Brain microvascular endothelial cell (primary cell): ENCODE results near the gene USP15.
"Not testable (repeated sequence)": the region's sequence is repeated elsewhere in the genome, so short reads cannot be mapped to it uniquely, and the experiment has no call there.

Experiments used
- DNase-seq: peaks from one replicate; pipeline ENCODE4 v3.0.0-alpha.2; 2020
- H3K27ac ChIP-seq: fragments of 250-450 bp; sonication (Bioruptor Pico); 2 replicates; pipeline ENCODE4 v1.5.1; 2020; ENCODE audit warnings: mild to moderate bottlenecking, moderate library complexity
- H3K27me3 ChIP-seq: fragments of 250-450 bp; sonication (Bioruptor Pico); replicated peaks from 2 replicates; pipeline ENCODE4 v1.5.1; 2020; ENCODE audit warnings: mild to moderate bottlenecking
- H3K36me3 ChIP-seq: fragments of 250-450 bp; sonication (Bioruptor Pico); replicated peaks from 2 replicates; pipeline ENCODE4 v1.5.1; 2020; ENCODE audit warnings: mild to moderate bottlenecking
- H3K4me3 ChIP-seq: 2 replicates; pipeline ENCODE4 v1.5.1; 2011; ENCODE audit warnings: low read depth, mild to moderate bottlenecking, control low read depth, low read length, moderate library complexity
- CTCF ChIP-seq: IDR thresholded peaks from 2 replicates; pipeline ENCODE4 v1.5.1; 2011; ENCODE audit warnings: low read depth, mild to moderate bottlenecking, moderate library complexity, low read length, control low read depth, inconsistent platforms; ENCODE audit errors: missing control alignments
- in situ Hi-C: cut with HindIII; loops from 2 replicates; pipeline ENCODE4 v1.10.0; 2017; ENCODE audit warnings: low sequenced_read_pairs, low pct_ligation_motif_present

The USP15 gene

GRCh38 chr12:62458626-62459025 lies 198.4 kb downstream of the USP15 start:
- DNase-seq = no peak
- Histone ChIP-seq H3K27ac (no peak overlapping the region), H3K4me3 (no peak overlapping the region), H3K36me3 (no peaks in the 10 kb centered on the region), H3K27me3 (no peaks in the 10 kb centered on the region)
- TF ChIP-seq CTCF = no peak
- in situ Hi-C loops = no loop called here

DNA sequence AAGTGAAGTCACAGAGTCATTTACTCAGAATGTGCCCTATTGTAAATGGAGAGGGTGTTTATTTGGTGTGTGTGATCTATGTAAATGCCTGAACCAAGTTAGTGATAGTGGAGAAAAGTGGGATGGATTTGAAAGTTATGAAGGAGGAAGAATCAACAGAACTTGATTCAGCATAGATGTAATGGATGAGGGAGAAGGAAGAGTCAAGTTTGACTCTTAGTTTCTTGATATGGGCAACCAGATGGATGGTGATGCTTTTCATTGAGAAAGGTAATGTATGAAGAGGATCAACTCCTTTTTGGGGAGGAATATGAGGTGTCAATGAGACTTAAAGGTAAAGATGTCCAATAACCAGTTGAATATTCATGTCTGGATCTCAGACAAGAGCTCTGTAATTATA lies 199.8 kb downstream of the USP15 start:
- no peak for DNase-seq
- in situ Hi-C loops = no loop called here
- no peak overlapping the region for H3K27ac ChIP-seq
- no peak for TF ChIP-seq CTCF
- no peaks in the 10 kb centered on the region for H3K36me3 ChIP-seq
- no peak overlapping the region for H3K4me3 ChIP-seq
- H3K27me3 ChIP-seq = no peaks in the 10 kb centered on the region

DNA sequence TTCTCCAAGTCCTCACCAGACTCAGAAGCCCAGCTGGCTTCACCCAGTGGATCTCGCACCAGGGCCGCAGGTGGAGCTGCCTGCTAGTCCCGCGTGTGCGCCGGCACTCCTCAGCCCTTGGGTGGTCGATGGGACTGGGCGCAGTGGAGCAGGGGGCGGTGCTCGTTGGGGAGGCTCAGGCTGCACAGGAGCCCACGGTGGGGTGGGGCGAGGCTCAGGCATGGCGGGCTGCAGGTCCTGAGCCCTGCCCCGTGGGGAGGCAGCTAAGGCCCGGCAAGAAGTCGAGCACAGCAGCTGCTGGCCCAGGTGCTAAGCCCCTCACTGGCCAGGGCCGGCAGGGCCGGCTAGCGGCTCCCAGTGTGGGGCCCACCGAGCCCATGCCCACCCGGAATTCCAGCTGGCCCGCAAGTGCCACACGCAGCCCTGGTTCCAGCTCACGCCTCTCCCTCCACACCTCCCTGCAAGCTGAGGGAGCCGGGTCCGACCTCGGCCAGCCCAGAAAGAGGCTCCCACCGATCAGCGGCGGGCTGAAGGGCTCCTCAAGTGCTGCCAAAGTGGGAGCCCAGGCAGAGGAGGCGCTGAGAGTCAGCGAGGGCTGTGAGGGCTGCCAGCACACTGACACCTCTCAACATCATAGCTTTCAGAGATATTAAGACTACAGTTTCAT lies 201.1 kb downstream of the USP15 start:
- H3K36me3 ChIP-seq, H3K4me3 ChIP-seq, DNase-seq, H3K27me3 ChIP-seq, in situ Hi-C loops, H3K27ac ChIP-seq: not testable (repeated sequence)

DNA sequence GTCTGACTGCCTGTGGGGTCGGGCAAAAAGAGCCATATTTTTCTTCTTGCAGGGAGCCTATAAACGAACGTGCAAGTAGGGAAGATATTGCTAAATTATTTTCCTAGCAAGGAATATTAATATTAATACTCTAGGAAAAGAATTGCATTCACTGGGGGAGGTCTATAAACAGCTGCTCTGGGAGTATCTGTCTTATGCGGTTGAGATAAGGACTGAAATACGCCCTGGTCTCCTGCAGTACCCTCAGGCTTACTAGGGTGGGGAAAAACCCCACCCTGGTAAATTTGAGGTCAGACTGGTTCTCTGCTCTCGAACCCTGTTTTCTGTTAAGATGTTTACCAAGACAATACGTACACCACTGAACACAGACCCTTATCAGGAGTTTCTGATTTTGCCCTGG lies 203.0 kb downstream of the USP15 start:
- in situ Hi-C loops, H3K36me3 ChIP-seq: not testable (repeated sequence)

More for the DNA sequence above, 203.0 kb downstream of the USP15 start:
- not testable (repeated sequence) for H3K4me3 ChIP-seq, H3K27me3 ChIP-seq, H3K27ac ChIP-seq, DNase-seq
